GM19035 (cell line): ENCODE results near the gene TSC2.
"Not testable (repeated sequence)": the region's sequence is repeated elsewhere in the genome, so short reads cannot be mapped to it uniquely, and the experiment has no call there.

Experiments used
- ATAC-seq: cut with Tn5 transposase; IDR thresholded peaks from one replicate; pipeline ENCODE4 v1.9.1; 2021; ENCODE audit not compliant: unreplicated experiment

Gene TSC2

DNA sequence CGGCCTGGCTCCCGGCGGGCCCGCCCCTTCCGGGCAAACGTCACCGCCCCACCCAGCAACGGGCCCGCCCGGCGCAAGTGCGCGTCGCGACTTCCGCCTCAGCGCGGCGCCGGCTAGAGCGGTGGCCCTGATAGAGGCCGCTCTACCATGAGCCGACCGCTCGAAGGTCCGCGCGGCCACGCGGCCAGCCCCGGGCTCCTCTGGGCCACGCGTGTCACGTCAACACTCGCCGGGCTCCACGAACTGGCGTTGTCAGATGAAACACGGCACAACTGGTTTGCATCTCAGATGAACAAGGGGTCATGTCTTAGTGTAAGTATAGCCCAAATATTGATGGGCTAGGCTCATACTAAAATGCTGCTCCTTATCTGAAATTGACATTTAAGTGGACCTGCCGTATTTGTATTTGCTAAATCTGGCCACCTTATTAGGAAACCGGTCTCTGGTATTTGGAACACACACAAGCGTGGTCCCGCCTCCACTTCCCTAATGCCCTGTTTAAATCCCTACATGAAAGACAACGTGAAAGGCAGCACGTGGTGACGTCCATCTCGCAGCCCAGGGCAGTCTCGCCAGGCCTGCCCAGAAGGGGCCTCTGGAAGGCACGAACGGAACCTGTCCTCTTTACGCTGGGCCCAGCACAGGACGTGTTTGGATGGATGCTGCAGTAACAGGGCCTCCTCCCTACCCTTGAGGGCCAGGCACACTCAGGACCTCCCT is 37.8 kb upstream of the TSC2 start, which contains the start of gene ZNF598:
TSS of gene ZNF598 (minus strand) at position 31 of the 720 bp plus-strand sequence.
- ATAC-seq, result peak; percentile 88

DNA sequence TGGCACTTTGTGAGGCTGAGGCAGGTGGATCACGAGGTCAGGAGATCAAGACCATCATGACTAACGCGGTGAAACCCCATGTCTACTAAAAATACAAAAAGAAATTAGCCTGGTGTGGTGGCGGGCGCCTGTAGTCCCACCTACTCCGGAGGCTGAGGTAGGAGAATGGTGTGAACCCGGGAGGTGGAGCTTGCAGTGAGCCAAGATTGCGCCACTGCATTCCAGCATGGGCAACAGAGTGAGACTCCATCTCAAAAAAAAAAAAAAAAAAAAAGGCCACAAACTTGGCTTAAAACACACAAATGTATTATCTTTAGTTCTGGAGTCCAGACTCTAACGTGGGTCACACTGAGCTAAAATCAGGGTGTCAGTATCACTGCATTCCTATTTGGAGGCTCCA is 36.1 kb upstream of the TSC2 start:
- not testable (repeated sequence) for ATAC-seq

DNA sequence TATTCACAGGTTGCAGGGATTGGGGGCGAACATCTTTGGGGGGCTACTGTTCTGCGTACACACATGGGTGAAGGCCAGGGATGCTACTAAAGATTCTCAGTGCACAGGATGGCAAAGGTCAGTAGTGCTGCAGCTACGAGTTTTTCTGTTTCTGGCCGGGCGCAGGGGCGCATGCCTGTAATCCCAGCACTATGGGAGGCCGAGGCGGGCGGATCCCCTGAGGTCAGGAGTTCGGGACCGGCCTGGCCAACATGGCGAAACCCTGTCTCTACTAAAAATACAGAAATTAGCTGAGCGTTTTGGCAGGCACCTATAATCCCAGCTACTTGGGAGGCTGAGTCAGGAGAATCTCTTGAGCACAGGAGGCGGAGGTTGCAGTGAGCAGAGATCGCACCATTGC is 34.3 kb upstream of the TSC2 start:
- ATAC-seq, result no peak

DNA sequence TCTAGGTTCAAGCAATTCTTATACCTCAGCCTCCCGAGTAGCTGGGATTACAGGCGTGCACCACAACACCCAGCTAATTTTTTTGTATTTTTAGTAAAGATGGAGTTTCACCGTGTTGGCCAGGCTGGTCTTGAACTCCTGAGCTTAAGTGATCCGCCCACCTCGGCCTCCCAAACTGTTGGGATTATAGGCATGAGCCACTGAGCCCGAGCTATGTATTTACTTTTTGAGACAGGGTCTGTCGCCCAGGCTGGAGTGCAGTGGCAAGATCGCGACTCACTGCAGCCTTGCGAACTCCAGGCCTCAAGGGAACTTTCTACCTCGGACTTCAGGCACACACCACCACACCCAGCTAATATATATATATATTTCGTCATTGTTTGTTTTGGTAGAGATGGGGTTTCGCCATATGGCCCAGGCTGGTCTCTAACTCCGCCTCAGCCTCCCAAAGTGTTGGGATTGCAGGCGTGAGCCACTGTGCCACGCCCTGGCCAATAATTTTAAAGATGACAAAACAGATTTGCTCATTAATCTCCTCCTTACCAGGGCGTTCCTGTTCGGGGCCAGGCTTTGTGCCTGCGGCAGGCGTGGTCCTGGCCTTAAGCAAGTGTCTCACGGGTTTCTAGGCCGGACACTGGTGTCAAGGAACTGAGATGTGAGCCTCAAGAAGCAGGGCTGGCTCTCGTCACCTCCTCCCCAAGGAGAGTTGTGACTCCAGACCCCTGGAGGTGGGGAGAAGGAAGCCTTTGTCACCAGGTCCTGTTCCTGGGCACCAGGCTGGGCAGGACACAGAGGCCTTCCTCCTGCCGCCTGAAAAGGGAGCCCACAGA is 32.5 kb upstream of the TSC2 start:
- ATAC-seq, result no peak

DNA sequence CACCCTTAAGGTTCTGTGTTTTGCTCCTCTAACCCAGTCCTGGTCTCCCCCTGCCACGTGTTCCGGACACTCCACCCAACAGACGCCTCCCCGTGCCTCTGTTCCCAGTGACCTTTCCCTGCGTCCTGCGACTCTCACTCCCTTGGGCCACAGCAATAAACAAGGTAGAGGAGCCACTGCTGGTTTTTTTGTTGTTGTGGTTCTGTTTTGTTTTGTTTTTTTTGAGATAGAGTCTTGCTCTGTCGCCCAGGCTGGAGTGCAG is 31.9 kb upstream of the TSC2 start:
- no peak for ATAC-seq

DNA sequence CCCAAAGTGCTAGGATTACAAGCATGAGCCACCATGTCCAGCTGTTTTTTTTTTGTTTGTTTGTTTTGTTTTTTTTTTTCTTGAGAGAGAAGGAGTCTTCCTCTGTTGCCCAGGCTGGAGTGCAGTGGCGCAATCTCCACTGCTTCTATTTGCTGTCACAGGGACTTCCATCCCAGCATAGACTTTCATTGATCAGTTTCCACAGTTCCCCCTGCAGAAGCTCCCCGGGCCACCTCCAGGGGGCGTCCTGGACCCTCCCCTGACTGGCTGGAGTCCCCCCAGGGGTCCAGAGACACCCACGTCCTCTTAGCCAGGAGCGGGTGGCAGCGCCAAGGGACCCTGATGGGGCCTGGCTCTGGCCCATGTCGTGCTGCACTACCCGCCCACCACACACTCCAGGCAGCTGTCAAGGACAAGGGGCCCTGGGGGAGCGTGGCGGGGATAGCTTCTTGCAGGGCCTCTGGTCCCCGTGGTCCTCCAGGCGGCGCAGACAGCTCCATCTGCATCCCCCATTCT is 31.3 kb upstream of the TSC2 start:
- no peak for ATAC-seq

DNA sequence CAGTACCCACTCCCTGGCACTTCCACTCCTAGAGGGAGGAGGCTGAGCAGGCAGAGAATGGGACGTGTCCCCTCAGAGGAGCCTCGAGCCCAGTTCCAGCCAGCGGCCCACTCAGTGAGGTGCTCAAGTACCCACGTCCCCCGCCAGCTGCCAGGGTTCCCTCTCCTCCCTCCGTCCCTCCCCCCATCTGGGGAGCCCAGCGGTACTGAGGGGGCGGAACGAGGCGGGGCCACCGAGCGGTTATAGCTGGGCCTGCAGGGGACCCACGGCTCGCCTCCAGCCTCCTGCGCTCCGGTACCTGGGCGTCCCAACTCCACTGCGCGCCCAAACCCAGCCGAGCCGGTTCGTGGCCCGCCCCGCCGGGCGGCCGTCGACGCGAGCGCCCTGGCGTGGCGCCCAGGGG is 28.3 kb upstream of the TSC2 start, which contains the start of gene NPW:
TSS of gene NPW (plus strand) at position 268 of the 403 bp plus-strand sequence.
- no peak for ATAC-seq

DNA sequence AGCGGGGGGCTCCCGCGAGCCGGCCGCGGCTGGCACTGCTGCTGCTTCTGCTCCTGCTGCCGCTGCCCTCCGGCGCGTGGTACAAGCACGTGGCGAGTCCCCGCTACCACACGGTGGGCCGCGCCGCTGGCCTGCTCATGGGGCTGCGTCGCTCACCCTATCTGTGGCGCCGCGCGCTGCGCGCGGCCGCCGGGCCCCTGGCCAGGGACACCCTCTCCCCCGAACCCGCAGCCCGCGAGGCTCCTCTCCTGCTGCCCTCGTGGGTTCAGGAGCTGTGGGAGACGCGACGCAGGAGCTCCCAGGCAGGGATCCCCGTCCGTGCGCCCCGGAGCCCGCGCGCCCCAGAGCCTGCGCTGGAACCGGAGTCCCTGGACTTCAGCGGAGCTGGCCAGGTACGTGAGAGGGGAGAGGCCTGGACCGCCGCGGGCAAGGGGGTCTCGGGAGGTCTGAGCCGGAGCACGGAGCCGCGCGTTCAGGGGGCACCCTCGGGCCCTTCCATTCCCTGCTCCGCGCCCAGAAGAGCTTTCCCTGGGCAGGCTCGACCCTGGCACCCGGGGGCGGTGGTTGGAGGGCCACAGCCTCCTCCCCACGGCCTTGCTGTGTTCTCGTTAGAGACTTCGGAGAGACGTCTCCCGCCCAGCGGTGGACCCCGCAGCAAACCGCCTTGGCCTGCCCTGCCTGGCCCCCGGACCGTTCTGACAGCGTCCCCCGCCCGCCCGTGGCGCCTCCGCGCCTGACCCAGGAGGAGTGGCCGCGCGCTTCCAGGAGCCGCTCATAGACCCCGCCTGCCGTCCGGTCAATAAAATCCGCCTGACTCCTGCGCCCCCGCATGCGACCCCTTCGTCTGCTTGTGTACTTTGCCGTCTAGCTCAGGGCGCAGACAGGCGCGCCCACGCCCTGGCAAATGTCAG is 27.6 kb upstream of the TSC2 start:
- ATAC-seq, result no peak

DNA sequence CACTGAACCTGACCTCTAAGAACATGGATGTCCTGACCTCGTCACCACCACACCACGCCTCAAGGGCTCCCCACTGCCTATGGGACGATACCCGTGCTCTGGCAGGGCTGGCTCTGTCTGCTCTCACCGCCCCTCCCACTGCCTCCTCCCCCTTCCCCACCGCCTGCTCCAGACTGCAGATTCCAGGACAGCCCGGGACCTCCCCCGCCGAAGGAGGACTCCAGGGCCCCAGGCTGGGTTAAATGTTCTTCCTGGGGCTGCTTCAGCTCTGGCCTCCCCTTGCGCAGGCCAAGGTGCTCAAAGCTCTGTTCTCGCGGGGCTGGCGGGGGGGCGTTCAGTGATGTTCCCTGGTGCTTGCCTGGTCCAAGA is 25.1 kb upstream of the TSC2 start:
- ATAC-seq, result peak; percentile 27

DNA sequence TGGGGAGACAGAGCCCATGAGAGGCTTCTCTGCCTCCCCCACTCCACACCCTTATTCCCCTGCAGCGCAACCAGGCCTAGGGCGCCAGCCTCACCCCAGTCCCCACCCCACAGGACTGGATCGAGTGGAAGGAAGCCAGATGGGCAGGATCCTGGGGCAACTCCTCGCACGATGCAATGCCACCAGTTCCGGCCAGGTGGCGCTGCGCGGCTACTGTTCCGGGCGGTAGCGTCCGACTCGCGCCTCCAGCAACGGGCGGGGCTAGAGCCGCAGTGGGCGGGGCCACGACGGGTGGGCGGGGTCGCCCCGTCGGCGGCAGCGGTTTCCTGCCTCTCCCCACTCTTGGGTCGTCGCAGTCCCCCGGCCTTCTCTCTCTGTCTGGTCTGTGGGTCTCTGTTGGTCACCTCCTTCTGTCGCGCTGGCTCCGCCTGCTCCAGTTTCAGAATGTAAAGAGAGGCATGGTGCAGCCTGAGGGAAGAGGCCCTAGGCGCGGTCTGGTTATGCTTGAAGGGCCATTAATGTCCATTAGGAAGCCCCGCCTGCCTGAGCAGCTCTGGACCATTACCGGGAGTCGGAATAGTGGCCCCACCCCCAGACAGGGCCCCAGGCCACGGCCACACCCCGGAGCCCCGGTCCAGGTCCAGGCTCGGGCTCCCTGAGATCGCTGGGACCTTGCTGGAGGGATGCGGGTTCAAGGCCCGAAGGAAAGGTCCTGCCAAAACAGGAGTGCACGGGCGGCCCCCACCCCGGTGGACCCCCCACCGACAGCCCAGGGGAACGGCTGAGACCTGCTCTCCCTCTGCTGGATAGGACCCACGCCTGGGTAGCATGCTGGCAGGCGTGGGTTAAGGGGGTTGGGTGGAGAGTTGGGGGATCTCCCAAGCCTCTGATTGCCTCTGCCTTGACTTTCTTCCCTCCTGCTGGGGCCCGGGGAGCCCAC is 24.4 kb upstream of the TSC2 start:
- peak; percentile 68 for ATAC-seq

DNA sequence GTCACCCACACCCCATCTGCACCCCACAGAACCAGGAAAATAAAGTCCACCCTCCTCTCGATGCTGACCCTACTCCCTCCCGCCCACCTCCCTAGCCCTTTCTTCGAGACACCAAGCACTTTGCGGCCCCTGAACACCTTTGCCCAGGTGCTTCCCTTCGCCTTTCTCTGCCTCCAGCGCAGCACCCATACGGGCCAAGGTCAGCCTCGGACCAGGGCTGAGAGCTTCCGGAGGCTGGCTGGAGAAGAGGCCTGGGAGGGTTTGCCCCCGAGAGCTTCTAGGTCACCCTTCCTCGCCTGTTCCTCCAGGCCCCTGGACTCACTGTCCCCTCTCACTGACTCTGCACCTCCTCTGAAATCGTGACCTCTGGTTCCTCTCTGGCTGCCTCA is 23.8 kb upstream of the TSC2 start:
- no peak for ATAC-seq

DNA sequence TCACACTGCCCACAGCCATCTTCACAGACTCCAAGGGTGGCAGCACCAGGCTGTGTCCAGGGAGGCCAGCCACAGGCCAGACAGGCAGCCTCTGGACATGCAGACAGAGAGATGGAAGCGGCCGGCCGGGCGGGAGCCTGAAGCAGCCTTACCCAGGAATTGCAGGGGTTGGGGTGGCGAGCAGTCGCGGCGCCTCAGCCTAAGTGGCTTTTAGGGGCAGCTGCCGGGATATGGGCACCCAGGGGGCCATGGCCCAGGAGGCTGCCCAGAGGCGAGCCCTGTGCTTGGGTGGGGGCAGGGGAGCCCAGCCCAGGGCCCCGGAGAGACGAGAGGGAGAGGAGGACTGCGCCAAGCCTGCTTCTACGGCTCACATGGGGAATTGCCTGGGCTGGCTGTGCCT is 22.5 kb upstream of the TSC2 start:
- no peak for ATAC-seq

DNA sequence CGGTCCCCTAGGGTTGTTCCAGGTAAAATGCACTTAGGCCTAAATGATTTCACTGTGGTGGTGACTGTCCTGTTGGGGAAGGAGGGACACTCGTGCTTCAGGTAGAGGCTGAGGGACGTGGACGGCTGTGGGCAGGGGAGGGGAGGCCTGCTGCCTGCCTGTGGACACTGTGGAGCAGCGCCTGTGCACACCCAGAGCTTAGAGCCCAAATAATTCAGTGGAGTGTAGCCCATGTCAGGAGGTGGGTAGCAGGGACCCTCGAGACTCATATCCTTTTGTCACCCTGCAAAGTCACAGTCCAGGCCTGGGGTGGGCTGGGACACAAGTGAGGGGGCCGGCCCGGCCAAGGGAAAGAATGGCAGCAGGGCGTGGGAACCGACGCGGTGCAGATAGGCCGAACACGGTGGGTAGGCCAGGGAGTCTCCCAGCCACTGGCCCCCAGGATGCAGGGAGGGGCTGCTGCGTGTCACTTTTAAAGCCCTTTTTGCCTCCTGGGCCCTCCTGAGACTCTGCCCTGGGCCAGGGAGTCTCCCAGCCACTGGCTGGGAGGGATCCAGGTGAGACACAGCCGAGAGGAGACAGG is 21.8 kb upstream of the TSC2 start:
- no peak for ATAC-seq

DNA sequence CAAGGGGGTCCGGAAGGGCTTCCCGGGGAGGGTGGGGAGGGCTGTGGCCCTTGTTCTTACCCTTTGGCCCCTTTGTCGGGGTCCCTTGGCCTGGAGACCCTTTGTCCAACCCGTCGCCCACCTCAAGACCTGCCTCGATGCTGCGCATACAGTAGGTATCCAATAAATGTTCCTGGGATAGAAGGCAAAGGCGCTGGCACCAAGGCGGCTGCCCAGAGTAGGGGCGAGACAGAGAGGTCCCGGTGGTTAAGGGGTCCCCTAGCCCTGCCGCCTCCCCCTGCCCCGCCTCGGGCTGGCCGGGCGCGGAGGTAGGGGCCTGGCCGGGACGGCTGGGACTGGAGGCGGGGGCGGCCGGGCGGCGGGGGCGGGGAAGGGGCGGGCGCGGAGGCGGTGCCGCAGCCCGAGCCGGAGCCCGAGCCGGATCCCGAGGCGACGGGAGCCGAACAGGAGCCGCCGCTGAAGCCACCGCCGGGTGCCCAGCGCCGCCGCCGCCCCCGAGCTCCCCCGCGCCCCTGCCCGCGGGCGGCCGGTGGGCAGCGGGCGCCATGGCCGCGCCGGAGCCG is 21.2 kb upstream of the TSC2 start, which contains the start of gene NHERF2:
TSS of gene NHERF2 (plus strand) at position 442 of the 563 bp plus-strand sequence. CDS start at position 546, 104 bp downstream.
- no peak for ATAC-seq

DNA sequence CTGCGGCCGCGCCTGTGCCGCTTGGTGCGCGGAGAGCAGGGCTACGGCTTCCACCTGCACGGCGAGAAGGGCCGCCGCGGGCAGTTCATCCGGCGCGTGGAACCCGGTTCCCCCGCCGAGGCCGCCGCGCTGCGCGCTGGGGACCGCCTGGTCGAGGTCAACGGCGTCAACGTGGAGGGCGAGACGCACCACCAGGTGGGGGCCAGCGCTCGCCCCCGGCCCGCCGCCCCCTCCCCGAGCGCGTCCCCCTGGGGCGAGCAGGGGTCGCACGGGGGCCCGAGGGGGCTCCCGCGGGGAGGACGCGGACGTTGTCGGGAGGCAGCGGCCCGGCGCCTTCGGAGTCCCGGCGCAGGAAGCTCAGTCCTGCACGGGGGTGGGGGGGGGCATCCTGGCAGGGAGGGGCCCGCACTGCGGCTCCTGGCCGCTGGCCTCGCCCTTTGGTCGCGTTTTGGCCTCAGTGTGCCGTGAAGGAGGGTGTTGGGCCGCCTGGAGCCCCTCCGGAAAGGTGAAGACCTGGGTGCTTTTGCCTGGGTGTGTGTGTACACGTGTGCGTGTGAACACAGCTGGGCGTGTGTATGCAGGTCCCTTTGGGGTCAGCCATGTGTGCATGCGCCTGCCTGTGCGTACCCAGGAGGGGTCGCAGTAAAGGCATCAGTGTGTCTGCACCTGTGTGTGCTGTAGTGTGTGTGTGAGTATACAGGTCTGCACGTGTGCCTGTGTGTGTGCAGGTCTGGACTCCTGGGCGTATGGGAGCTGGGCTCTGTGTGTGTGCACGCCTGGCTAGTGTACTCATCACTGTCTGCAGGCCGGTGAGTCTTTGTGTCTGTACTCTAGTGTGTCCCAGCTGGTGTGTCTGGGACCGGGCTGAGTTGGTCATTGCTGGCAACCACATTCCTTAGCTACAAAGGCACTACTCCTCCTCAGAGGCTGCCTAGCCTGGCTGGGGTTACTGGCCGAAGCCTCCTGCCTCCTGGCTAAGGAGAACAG is 20.5 kb upstream of the TSC2 start:
- no peak for ATAC-seq

DNA sequence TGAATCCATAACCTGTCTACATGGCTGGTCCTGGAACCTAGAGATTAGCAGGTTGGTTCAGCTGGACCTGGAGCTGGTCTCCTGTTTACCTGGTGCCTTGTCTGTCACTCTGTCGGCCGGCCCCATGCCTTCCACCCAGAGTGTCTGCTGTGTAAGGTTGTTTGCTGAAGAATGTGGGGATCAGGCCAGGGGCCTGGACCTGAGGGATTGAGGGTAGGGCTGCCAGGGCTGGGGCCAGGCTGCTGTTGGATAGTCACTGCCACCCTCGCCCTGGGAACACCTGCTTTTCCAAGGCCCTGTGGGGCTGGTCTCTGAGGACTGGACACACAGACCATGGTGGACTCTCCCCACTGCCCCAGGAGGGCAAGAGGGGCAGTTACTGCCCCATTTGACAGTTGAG is 19.6 kb upstream of the TSC2 start:
- ATAC-seq, result no peak

DNA sequence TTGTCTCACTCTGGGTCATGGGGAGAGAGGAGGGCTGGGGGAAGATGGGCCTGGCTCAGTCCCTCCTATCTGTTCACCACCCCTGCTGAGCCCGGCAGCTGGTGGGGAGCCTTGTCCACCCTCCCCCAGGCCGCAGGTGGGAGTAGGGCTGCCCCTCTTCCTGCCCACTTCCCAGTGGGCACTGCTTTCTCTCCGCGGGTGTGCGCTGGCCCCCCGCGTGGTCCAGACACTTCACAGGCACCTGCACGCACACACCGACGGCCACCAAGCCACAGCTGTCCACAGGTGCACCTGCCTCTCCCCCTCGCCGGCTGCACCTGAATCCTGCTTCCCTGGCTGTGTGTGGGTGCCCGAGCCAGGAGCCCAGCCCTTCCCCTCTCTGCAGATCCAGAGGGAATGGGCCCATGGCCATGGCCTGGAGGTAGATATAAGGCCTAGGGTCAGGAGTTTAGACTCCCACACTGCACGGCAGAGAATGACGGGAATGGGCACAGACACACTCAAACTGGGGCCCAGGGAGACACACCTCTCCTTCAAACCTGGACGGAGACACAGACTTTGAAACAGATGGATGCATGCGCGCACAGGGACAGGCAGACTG is 19.1 kb upstream of the TSC2 start:
- no peak for ATAC-seq

DNA sequence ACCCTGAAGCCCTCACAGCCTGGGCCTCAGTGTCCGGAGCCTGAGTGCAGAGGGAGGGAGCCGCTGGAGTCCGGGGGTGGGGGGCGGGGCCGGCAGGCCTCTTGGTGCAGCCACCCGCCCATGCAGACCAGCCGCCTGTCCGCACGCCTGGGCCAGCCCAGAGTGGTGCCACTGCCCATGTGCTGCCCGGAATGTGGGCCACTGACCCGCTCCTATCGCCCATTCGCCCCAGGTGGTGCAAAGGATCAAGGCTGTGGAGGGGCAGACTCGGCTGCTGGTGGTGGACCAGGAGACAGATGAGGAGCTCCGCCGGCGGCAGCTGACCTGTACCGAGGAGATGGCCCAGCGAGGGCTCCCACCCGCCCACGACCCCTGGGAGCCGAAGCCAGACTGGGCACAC is 18.4 kb upstream of the TSC2 start:
- ATAC-seq, result no peak
